ENCODE results near the gene FBXL4. TPM values are rescaled to one million over a fixed set of nuclear protein-coding genes. Genes with fewer than 3 reads are reported as not detected.

The FBXL4 gene
- total RNA-seq, 1 experiment from 2014 or later, result 15.1 TPM

- Histone ChIP-seq H3K4me1 (replicated peaks; ENCODE audit: insufficient read depth) (no peaks in the 10 kb centered on the region), H4K20me1 (ENCODE audit: insufficient read depth) (no peaks in the 10 kb centered on the region), H3F3A (ENCODE audit: insufficient read depth, low read depth) (no peaks in the 10 kb centered on the region), H3K79me2 (ENCODE audit: low read depth) (no peaks in the 10 kb centered on the region), H3K9me2 (ENCODE audit: insufficient read depth) (no peaks in the 10 kb centered on the region; the same call in 1 of the 2 replicates), H3K4me2 (no peak overlapping the region), H2AFZ (no peak overlapping the region), H3K27ac (no peak overlapping the region), H3K27me3 (ENCODE audit: insufficient read depth, low read depth) (no peaks in the 10 kb centered on the region), H3K9me3 (ENCODE audit: insufficient read depth, low read depth) (no peaks in the 10 kb centered on the region), H3K36me3 (ENCODE audit: low read depth) (no peaks in the 10 kb centered on the region), H3K4me3 (no peak overlapping the region)
- no TSS peak for BruUV-seq (replicated peaks)
- intact Hi-C loops (cut with micrococcal nuclease; ENCODE audit: unreplicated experiment), result loop anchor here (1.0 to 10.0 kb wide), 3 partner anchors 273 to 1659 kb away; no protein-coding TSS in a partner anchor
- POLR2A ChIA-PET (ENCODE audit: unreplicated experiment), result no interaction called here
- CTCF ChIA-PET, result no interaction called here
- TF ChIP-seq EZH2 (IDR thresholded peaks at IDR 0.05; ENCODE audit: low read depth), result no peak
- TF ChIP-seq CTCF (conservative IDR thresholded peaks at IDR 0.05), result peak; percentile 0; the same call in 1 of the 2 replicates
- no peak for DNase-seq
These were observed 101.7 kb downstream of the FBXL4 start for GRCh38 chr6:98846021-98846380.

DNA sequence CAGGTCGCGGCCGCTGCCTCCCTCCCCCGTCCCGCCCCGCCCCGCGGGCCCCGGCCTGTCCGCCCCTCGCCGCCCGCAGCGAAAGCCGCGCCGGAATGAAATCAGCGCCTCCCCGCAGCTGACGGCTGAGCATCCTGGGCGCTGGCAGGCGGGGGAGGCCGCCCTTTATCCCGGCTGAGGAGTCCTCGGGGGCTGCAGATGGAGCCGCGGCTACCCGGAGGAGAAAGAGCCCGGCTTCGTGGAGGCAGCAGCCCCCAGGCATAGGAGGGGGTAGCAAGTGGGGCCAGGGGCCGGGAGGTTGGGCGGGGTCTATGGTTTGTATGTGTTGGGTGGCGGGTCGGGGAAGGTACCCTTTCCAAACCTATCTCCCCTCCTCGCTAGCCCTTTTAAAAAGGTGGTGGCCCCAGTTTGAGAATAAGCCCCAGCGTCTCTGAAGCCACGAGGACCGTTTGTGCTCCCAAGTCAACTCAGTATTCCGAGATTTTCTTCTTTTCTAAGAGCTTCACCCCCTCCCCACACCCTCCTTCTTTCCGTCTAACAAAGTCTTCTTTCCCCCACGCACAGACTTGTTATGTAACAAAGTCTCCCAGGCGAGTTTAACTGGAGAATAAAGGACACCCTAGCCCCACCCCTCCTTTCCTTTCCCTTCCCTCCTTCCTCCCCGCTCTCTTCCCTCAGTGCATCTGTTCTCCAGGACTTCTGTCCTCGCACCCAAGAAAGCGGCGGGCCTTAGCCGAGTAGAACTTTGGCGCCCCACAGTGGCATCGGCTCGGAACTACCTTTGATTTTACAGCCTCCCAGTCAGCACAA, 102.3 kb downstream of the FBXL4 start:
- H3K4me3 ChIP-seq, result no peak overlapping the region
- no peaks in the 10 kb centered on the region; the same call in 1 of the 2 replicates for H3K9me2 ChIP-seq (ENCODE audit: insufficient read depth)
- intact Hi-C loops (cut with micrococcal nuclease; ENCODE audit: unreplicated experiment), result loop anchor here (1.0 to 10.0 kb wide), 5 partner anchors 274 to 1777 kb away; no protein-coding TSS in a partner anchor
- no peaks in the 10 kb centered on the region for H3K79me2 ChIP-seq (ENCODE audit: low read depth)
- H4K20me1 ChIP-seq (ENCODE audit: insufficient read depth), result no peaks in the 10 kb centered on the region
- ChIA-PET CTCF (no interaction called here), POLR2A (ENCODE audit: unreplicated experiment) (no interaction called here)
- H3K4me2 ChIP-seq, result peak overlapping the region; percentile 18; the same call in 1 of the 2 replicates
- H3K27me3 ChIP-seq (ENCODE audit: insufficient read depth, low read depth), result no peaks in the 10 kb centered on the region
- H3K4me1 ChIP-seq (replicated peaks; ENCODE audit: insufficient read depth), result no peaks in the 10 kb centered on the region
- BruUV-seq (replicated peaks), result no TSS peak
- no peaks in the 10 kb centered on the region for H3K9me3 ChIP-seq (ENCODE audit: insufficient read depth, low read depth)
- no peak overlapping the region for H2AFZ ChIP-seq
- no peak overlapping the region for H3K27ac ChIP-seq
- no peaks in the 10 kb centered on the region for H3F3A ChIP-seq (ENCODE audit: insufficient read depth, low read depth)
- DNase-seq, result peak in 1 of 2 experiments; percentile 73
- H3K36me3 ChIP-seq (ENCODE audit: low read depth), result no peaks in the 10 kb centered on the region
- TF ChIP-seq CTCF (conservative IDR thresholded peaks at IDR 0.05) (peak; percentile 92), EZH2 (IDR thresholded peaks at IDR 0.05; ENCODE audit: low read depth) (no peak)

GRCh38 chr6:98844244-98845210, 103.2 kb downstream of the FBXL4 start:
- no peaks in the 10 kb centered on the region for H3K79me2 ChIP-seq (ENCODE audit: low read depth)
- no TSS peak for BruUV-seq (replicated peaks)
- intact Hi-C loops (cut with micrococcal nuclease; ENCODE audit: unreplicated experiment), result loop anchor here (1.0 to 10.0 kb wide), 4 partner anchors 800 to 1776 kb away; no protein-coding TSS in a partner anchor
- H3K9me2 ChIP-seq (ENCODE audit: insufficient read depth), result no peaks in the 10 kb centered on the region
- peak overlapping the region; percentile 18; the same call in 1 of the 2 replicates for H3K4me2 ChIP-seq
- H3K9me3 ChIP-seq (ENCODE audit: insufficient read depth, low read depth), result no peaks in the 10 kb centered on the region
- TF ChIP-seq CTCF (conservative IDR thresholded peaks at IDR 0.05) (no peak), EZH2 (IDR thresholded peaks at IDR 0.05; ENCODE audit: low read depth) (no peak)
- POLR2A ChIA-PET (ENCODE audit: unreplicated experiment), result no interaction called here
- H3K4me3 ChIP-seq, result no peak overlapping the region
- no peaks in the 10 kb centered on the region for H4K20me1 ChIP-seq (ENCODE audit: insufficient read depth)
- no peaks in the 10 kb centered on the region for H3K36me3 ChIP-seq (ENCODE audit: low read depth)
- CTCF ChIA-PET, result no interaction called here
- H3F3A ChIP-seq (ENCODE audit: insufficient read depth, low read depth), result no peaks in the 10 kb centered on the region
- H3K4me1 ChIP-seq (replicated peaks; ENCODE audit: insufficient read depth), result no peaks in the 10 kb centered on the region
- H3K27ac ChIP-seq, result no peak overlapping the region
- no peak for DNase-seq
- H3K27me3 ChIP-seq (ENCODE audit: insufficient read depth, low read depth), result no peaks in the 10 kb centered on the region
- no peak overlapping the region for H2AFZ ChIP-seq
